ENCODE measurements around the gene MRPL49. TPM values are rescaled to one million over a fixed set of nuclear protein-coding genes. Genes with fewer than 3 reads are reported as not detected.

MRPL49 gene
- total and polyA plus RNA-seq, 2 of the 8 experiments (the other 6 are each of a cell fraction or from before 2014, with no cell fraction given) = 54.0 to 84.8 TPM

DNA sequence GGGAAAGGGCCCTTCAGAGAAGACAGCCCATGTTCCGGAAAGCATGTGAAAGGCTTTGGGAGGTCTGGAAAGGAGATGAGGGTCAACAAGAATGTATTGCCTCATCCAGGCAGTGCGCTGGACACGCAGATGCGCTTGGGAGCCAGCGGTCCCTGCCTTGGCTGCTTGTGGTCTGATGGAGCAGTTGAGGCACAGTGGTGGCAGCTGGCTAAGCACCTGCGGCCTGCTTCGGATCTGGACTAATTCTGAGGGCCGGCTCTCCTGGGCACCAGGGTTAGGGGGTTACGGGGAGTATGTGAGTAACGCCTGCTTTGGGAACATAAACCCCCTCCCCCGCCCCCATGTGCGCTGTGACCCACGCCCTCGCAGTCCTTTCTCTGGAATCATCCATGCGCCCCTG lies 15.0 kb upstream of the MRPL49 start:
- no peak overlapping the region for H4K5ac ChIP-seq (ENCODE audit: insufficient read length, low read depth, low read length)
- no peak overlapping the region for H4K8ac ChIP-seq (ENCODE audit: extremely low read depth, insufficient read depth, low read length)
- H3K56ac ChIP-seq (replicated peaks; ENCODE audit: insufficient read length, low read depth, low read length) = no peak overlapping the region
- DNase-seq (ENCODE audit: low read depth in 1 of 2, low spot score in 2 of 2) = peak in 1 of 2 experiments; percentile 39
- no peak overlapping the region for H2AK5ac ChIP-seq (ENCODE audit: low read depth, low read length)
- no peak overlapping the region for H2BK20ac ChIP-seq (ENCODE audit: low read length)
- peaks cover 0 to 23% of the 10 kb centered on the region in 2 experiments for H4K20me1 ChIP-seq (replicated peaks in 1 of 2; ENCODE audit: control insufficient read depth in 1 of 2, insufficient read depth in 2 of 2, low read length in 2 of 2)
- H2BK15ac ChIP-seq (ENCODE audit: low read length) = no peak overlapping the region
- ChIA-PET POLR2A (ENCODE audit: partially characterized antibody) (interaction anchor here (1.2 to 17.4 kb wide), 4 partner anchors 9 to 24 kb away, joined by 5 to 305 read pairs (median 12); partner anchors contain the start of gene SYVN1), CTCF (ENCODE audit: partially characterized antibody) (interaction anchor here (0.7 to 7.9 kb wide), 5 partner anchors 9 to 93 kb away, joined by 3 to 85 read pairs (median 12); partner anchors contain the start of genes ARL2 and ZNHIT2)
- no peak overlapping the region for H3K27ac ChIP-seq (ENCODE audit: low read depth, low read length)
- no peak overlapping the region for H3K4me2 ChIP-seq (ENCODE audit: insufficient read depth in 1 of 2, low read depth in 2 of 2, low read length in 2 of 2)
- H3K9ac ChIP-seq (replicated peaks in 1 of 4; ENCODE audit: extremely low read depth in 1 of 4, low read depth in 3 of 4, low read length in 3 of 4) = no peak overlapping the region
- WGBS, 2 experiments (ENCODE audit: extremely low coverage in 1 of 2, insufficient coverage in 1 of 2, insufficient read length in 1 of 2, insufficient replicate concordance in 2 of 2, low coverage in 1 of 2, low lambda C conversion rate in 2 of 2, missing lambda C conversion rate in 1 of 2) = 97% methylated on average over 15 of the region's 15 CpGs; no CpG with 5 or more reads in 1 of the 2 experiments
- H2BK12ac ChIP-seq (ENCODE audit: low read depth, low read length) = no peak overlapping the region
- peaks cover 0 to 13% (median 0%) of the 10 kb centered on the region in 4 experiments; a peak in 2 of 8 replicates for H3K36me3 ChIP-seq (ENCODE audit: control insufficient read depth in 2 of 4, insufficient read depth in 4 of 4, low read length in 3 of 4)
- H3K9me3 ChIP-seq (ENCODE audit: insufficient read depth in 2 of 2, low read depth in 1 of 2, low read length in 1 of 2) = no peaks in the 10 kb centered on the region
- no peak for FAIRE-seq
- H3K23ac ChIP-seq (ENCODE audit: insufficient read length) = no peak overlapping the region
- no peak overlapping the region for H2AFZ ChIP-seq (ENCODE audit: low read length)
- H2BK120ac ChIP-seq (replicated peaks; ENCODE audit: low read depth, low read length) = no peak overlapping the region
- H3K14ac ChIP-seq (ENCODE audit: insufficient read length) = no peak overlapping the region
- no peaks in the 10 kb centered on the region; a peak in 1 of 4 replicates for H3K79me2 ChIP-seq (ENCODE audit: control insufficient read depth in 1 of 2, insufficient read depth in 2 of 2, low read length in 2 of 2)
- no peak overlapping the region for H3K18ac ChIP-seq (ENCODE audit: extremely low read depth, low read length)
- H3K4me1 ChIP-seq (replicated peaks in 1 of 4; ENCODE audit: control insufficient read depth in 3 of 4, insufficient read depth in 4 of 4, low read length in 3 of 4) = peaks cover 0 to 10% (median 7%) of the 10 kb centered on the region in 4 experiments; a peak in 6 of 7 replicates
- no peak overlapping the region for H3K4ac ChIP-seq (replicated peaks; ENCODE audit: insufficient read length, low read depth, low read length)
- peaks cover 3% of the 10 kb centered on the region; the same call in 1 of the 2 replicates for H3K23me2 ChIP-seq (ENCODE audit: low read depth, low read length)
- no peak overlapping the region for H2BK5ac ChIP-seq (ENCODE audit: low read depth, low read length)
- no peak overlapping the region for H4K91ac ChIP-seq (replicated peaks; ENCODE audit: insufficient read length, low read length)
- H3K4me3 ChIP-seq (ENCODE audit: extremely low read depth in 1 of 4, insufficient read depth in 2 of 4, low read depth in 3 of 4, low read length in 4 of 4) = no peak overlapping the region
- H3K27me3 ChIP-seq (replicated peaks in 1 of 4; ENCODE audit: control insufficient read depth in 3 of 4, extremely low read depth in 1 of 4, insufficient read depth in 3 of 4, low read length in 3 of 4) = no peaks in the 10 kb centered on the region
- 0 out of 2 replicates have a peak, but pooled peaks cover 3% of the 10 kb centered on the region for H3K79me1 ChIP-seq (ENCODE audit: low read depth, low read length)
- TF ChIP-seq CHD2 (IDR thresholded peaks at IDR 0.05; ENCODE audit: low read length) (no peak), EZH2 (IDR thresholded peaks at IDR 0.05; ENCODE audit: low read depth, low read length, severe bottlenecking) (no peak), NANOG (IDR thresholded peaks at IDR 0.05; ENCODE audit: insufficient read depth, low read depth, low read length, poor library complexity, severe bottlenecking) (no peak), SIX5 (IDR thresholded peaks at IDR 0.05; ENCODE audit: low read depth, low read length) (no peak), RXRA (IDR thresholded peaks at IDR 0.05; ENCODE audit: insufficient read depth, low read depth, low read length) (no peak), MAX (IDR thresholded peaks at IDR 0.05) (no peak), CEBPB (IDR thresholded peaks at IDR 0.05; ENCODE audit: low read depth, low read length) (no peak), YY1 (IDR thresholded peaks at IDR 0.05; ENCODE audit: low read depth, low read length) (no peak)

All from H1 (cell line).